ENCODE measurements around the gene HDAC8.
"Not testable (repeated sequence)": the region's sequence is repeated elsewhere in the genome, so short reads cannot be mapped to it uniquely, and the experiment has no call there.

DNA sequence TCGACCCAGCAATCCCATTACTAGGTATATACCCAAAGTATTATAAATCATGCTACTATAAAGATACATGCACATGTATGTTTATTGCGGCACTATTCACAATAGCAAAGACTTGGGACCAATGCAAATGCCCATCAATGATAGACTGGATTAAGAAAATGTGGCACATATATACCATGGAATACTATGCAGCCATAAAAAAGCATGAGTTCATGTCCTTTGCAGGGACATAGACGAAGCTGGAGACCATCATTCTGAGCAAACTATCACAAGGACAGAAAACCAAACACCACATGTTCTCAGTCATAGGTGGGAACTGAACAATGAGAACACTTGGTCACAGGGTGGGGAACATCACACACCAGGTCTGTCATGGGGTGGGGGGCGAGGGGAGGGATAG is 18.4 kb upstream of the HDAC8 start:
- TF ChIP-seq, protein P1, sequence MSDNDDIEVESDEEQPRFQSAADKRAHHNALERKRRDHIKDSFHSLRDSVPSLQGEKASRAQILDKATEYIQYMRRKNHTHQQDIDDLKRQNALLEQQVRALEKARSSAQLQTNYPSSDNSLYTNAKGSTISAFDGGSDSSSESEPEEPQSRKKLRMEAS (CRISPR knock-in tag; IDR thresholded peaks at IDR 0.05) = not testable (repeated sequence)
- TF ChIP-seq, protein P2, sequence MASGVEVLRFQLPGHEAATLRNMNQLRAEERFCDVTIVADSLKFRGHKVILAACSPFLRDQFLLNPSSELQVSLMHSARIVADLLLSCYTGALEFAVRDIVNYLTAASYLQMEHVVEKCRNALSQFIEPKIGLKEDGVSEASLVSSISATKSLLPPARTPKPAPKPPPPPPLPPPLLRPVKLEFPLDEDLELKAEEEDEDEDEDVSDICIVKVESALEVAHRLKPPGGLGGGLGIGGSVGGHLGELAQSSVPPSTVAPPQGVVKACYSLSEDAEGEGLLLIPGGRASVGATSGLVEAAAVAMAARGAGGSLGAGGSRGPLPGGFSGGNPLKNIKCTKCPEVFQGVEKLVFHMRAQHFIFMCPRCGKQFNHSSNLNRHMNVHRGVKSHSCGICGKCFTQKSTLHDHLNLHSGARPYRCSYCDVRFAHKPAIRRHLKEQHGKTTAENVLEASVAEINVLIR (CRISPR knock-in tag; IDR thresholded peaks at IDR 0.05) = not testable (repeated sequence)
- not testable (repeated sequence) for TF ChIP-seq KDM4B (IDR thresholded peaks at IDR 0.05; ENCODE audit: borderline replicate concordance in 2 of 2, low read depth in 1 of 2)
